HG02870 (cell line): Measurements from ENCODE around the gene ZNF668.

Experiments used
- ATAC-seq: cut with Tn5 transposase; IDR thresholded peaks from one replicate; pipeline ENCODE4 v1.9.1; 2021; ENCODE audit warnings: mild to moderate bottlenecking, moderate library complexity; ENCODE audit not compliant: unreplicated experiment

Gene ZNF668

GRCh38 chr16:31081428-31082351 lies 7.7 kb upstream of the ZNF668 start:
- no peak for ATAC-seq

GRCh38 chr16:31080756-31081419 lies 6.8 kb upstream of the ZNF668 start:
- ATAC-seq: no peak

- ATAC-seq: no peak
Measured at GRCh38 chr16:31080035-31080629, 6.1 kb upstream of the ZNF668 start.

GRCh38 chr16:31079342-31079944 lies 5.4 kb upstream of the ZNF668 start:
- no peak for ATAC-seq

GRCh38 chr16:31078597-31079341 lies 4.7 kb upstream of the ZNF668 start:
- ATAC-seq: no peak

- ATAC-seq: no peak
Measured at GRCh38 chr16:31077592-31078396, 3.8 kb upstream of the ZNF668 start.

- no peak for ATAC-seq
Measured at GRCh38 chr16:31077024-31077423, 3.0 kb upstream of the ZNF668 start.

- no peak for ATAC-seq
Measured at GRCh38 chr16:31076319-31076718, 2.3 kb upstream of the ZNF668 start.

- no peak for ATAC-seq
Measured at GRCh38 chr16:31074814-31075183, 759 bp upstream of the ZNF668 start.

GRCh38 chr16:31073142-31073969 lies 684 bp downstream of the ZNF668 start:
- peak; percentile 44 for ATAC-seq

GRCh38 chr16:31072540-31073141 lies 1.4 kb downstream of the ZNF668 start:
- no peak for ATAC-seq

GRCh38 chr16:31071861-31072260 lies 2.2 kb downstream of the ZNF668 start:
- ATAC-seq: no peak

GRCh38 chr16:31067342-31067741 lies 6.7 kb downstream of the ZNF668 start:
- no peak for ATAC-seq

- no peak for ATAC-seq
Measured at GRCh38 chr16:31064882-31065461, 9.1 kb downstream of the ZNF668 start.

- no peak for ATAC-seq
Measured at GRCh38 chr16:31063843-31064611, 10.0 kb downstream of the ZNF668 start.

GRCh38 chr16:31063495-31063842 lies 10.6 kb downstream of the ZNF668 start:
- ATAC-seq: no peak

- no peak for ATAC-seq
Measured at GRCh38 chr16:31061813-31062440, 12.1 kb downstream of the ZNF668 start.
